NB4 (cell line): Measurements from ENCODE around the gene HTRA3.

Source experiments
- DNase-seq: peaks from one replicate; pipeline ENCODE4 v3.0.0; 2010; ENCODE audit warnings: low read depth
- H3K4me3 ChIP-seq: one replicate; pipeline ENCODE4 v1.5.1; 2011; ENCODE audit warnings: mild to moderate bottlenecking, low read depth, low read length, moderate library complexity
- CTCF ChIP-seq: IDR thresholded peaks from one replicate; pipeline ENCODE4 v1.5.1; 2012; ENCODE audit warnings: low read depth, low read length
- MAX ChIP-seq: IDR thresholded peaks from 2 replicates; pipeline ENCODE4 v1.6.1; 2011; ENCODE audit warnings: low read depth, low read length
- MYC ChIP-seq: IDR thresholded peaks from 2 replicates; pipeline ENCODE4 v1.6.1; 2011; ENCODE audit warnings: low read depth, low read length
- POLR2A ChIP-seq: IDR thresholded peaks from 2 replicates; pipeline ENCODE4 v1.6.1; 2011; ENCODE audit warnings: mild to moderate bottlenecking; ENCODE audit not compliant: insufficient read length; ENCODE audit errors: extremely low read depth

The HTRA3 gene

GRCh38 chr4:8324640-8325239 lies 55.2 kb downstream of the HTRA3 start:
- TF ChIP-seq POLR2A: no peak
- no peak for TF ChIP-seq MAX
- TF ChIP-seq CTCF: no peak
- no peak for TF ChIP-seq MYC
- no peak overlapping the region for H3K4me3 ChIP-seq
- DNase-seq: no peak

GRCh38 chr4:8325291-8325973 lies 55.9 kb downstream of the HTRA3 start:
- H3K4me3 ChIP-seq: no peak overlapping the region
- TF ChIP-seq MYC (no peak), POLR2A (no peak), CTCF (no peak), MAX (no peak)
- no peak for DNase-seq

- TF ChIP-seq MAX (no peak), POLR2A (no peak), CTCF (no peak), MYC (no peak)
Observed at GRCh38 chr4:8326206-8326605, 56.7 kb downstream of the HTRA3 start.

GRCh38 chr4:8328456-8328855 lies 58.9 kb downstream of the HTRA3 start:
- no peak for DNase-seq
- H3K4me3 ChIP-seq: no peak overlapping the region
- no peak for TF ChIP-seq MYC
- TF ChIP-seq MAX: no peak
- TF ChIP-seq CTCF: no peak
- no peak for TF ChIP-seq POLR2A

More at GRCh38 chr4:8326206-8326605, 56.7 kb downstream of the HTRA3 start:
- DNase-seq: no peak
- H3K4me3 ChIP-seq: no peak overlapping the region

GRCh38 chr4:8328866-8329559 lies 59.5 kb downstream of the HTRA3 start:
- TF ChIP-seq MYC (no peak), CTCF (no peak), MAX (no peak), POLR2A (no peak)

More at GRCh38 chr4:8328866-8329559, 59.5 kb downstream of the HTRA3 start:
- no peak overlapping the region for H3K4me3 ChIP-seq
- no peak for DNase-seq
